IMR-90 (cell line): ENCODE results near the gene ARMC5. TPM values are rescaled to one million over a fixed set of nuclear protein-coding genes. Genes with fewer than 3 reads are reported as not detected.

Experiments used
- ATAC-seq: fragments of 200-7000 bp; cut with Tn5 transposase; 2 replicates; pipeline ENCODE4 v1.9.1; 2020; ENCODE audit warnings: low read depth, mild to moderate bottlenecking, moderate library complexity
- BruUV-seq: library from RNA; stranded (reverse); fragments of 400-500 nt; replicated peaks from 2 replicates; lab custom pipeline; 2021; lab: Mats Ljungman, UMichigan
- CTCF ChIA-PET: fragments of 300-600 bp; formaldehyde crosslinking; extraction: SDS; loops from one replicate; lab custom pipeline; 2021; ENCODE audit warnings: antibody characterized with exemption; lab: Yijun Ruan, JAX
- POLR2A ChIA-PET: fragments of 300-600 bp; sonication (Branson Sonifier 250); formaldehyde crosslinking; loops from one replicate; lab custom pipeline; 2022; ENCODE audit warnings: antibody characterized with exemption; ENCODE audit not compliant: unreplicated experiment; lab: Charles Lee
- DNase-seq: peaks from one replicate; pipeline ENCODE4 v3.0.0; 2013
- H2AFZ ChIP-seq: replicated peaks from 2 replicates; pipeline ENCODE3; 2013; ENCODE audit warnings: low read length, mild to moderate bottlenecking; ENCODE audit not compliant: poor library complexity
- H2AK5ac ChIP-seq: 2 replicates; pipeline ENCODE4 v1.6.1; 2013; ENCODE audit warnings: low read depth, low read length, inconsistent platforms
- H2AK9ac ChIP-seq: replicated peaks from 2 replicates; pipeline ENCODE3; 2013; ENCODE audit warnings: mild to moderate bottlenecking, low read depth, low read length, moderate library complexity; ENCODE audit not compliant: poor library complexity
- H2BK120ac ChIP-seq: 2 replicates; pipeline ENCODE4 v1.6.1; 2013; ENCODE audit warnings: low read depth, low read length, inconsistent platforms
- H2BK15ac ChIP-seq: 3 replicates; pipeline ENCODE4 v1.6.1; 2013; ENCODE audit warnings: low read depth, low read length, inconsistent platforms
- H2BK20ac ChIP-seq: 2 replicates; pipeline ENCODE4 v1.6.1; 2013; ENCODE audit warnings: low read depth, mild to moderate bottlenecking, inconsistent platforms, low read length, moderate library complexity
- H2BK5ac ChIP-seq: 2 replicates; pipeline ENCODE4 v1.6.1; 2013; ENCODE audit warnings: mild to moderate bottlenecking, low read depth, low read length, inconsistent platforms; ENCODE audit not compliant: poor library complexity, severe bottlenecking
- H3K14ac ChIP-seq: replicated peaks from 2 replicates; pipeline ENCODE4 v1.6.1; 2013; ENCODE audit warnings: low read depth, low read length, inconsistent platforms
- H3K18ac ChIP-seq: 2 replicates; pipeline ENCODE4 v1.6.1; 2013; ENCODE audit warnings: low read depth, low read length, control low read depth
- H3K23ac ChIP-seq: 2 replicates; pipeline ENCODE4 v1.6.1; 2013; ENCODE audit warnings: low read depth, low read length, inconsistent platforms
- H3K27ac ChIP-seq: 2 replicates; pipeline ENCODE4 v1.5.1; 2013; ENCODE audit warnings: mild to moderate bottlenecking, control low read depth, low read length; ENCODE audit not compliant: insufficient read depth
- H3K27me3 ChIP-seq: 2 replicates; pipeline ENCODE4 v1.6.1; 2013; ENCODE audit warnings: low read length; ENCODE audit not compliant: control insufficient read depth, insufficient read depth
- H3K36me3 ChIP-seq: 2 replicates; pipeline ENCODE4 v1.6.1; 2013; ENCODE audit warnings: low read length, mixed read lengths; ENCODE audit not compliant: control insufficient read depth, insufficient read depth
- H3K4ac ChIP-seq: 2 replicates; pipeline ENCODE4 v1.6.1; 2013; ENCODE audit warnings: low read depth, low read length, inconsistent platforms
- H3K4me1 ChIP-seq: 2 replicates; pipeline ENCODE4 v1.6.1; 2013; ENCODE audit warnings: low read length, mixed read lengths; ENCODE audit not compliant: control insufficient read depth, insufficient read depth
- H3K4me2 ChIP-seq: 2 replicates; pipeline ENCODE4 v1.6.1; 2013; ENCODE audit warnings: low read depth, mild to moderate bottlenecking, control low read depth, low read length, moderate library complexity
- H3K4me3 ChIP-seq: 2 replicates; pipeline ENCODE4 v1.5.1; 2013; ENCODE audit warnings: low read depth, mild to moderate bottlenecking, control low read depth, low read length, moderate library complexity; ENCODE audit not compliant: insufficient read depth
- H3K56ac ChIP-seq: 2 replicates; pipeline ENCODE4 v1.6.1; 2013; ENCODE audit warnings: low read length, inconsistent platforms; ENCODE audit not compliant: insufficient read depth; ENCODE audit errors: extremely low read depth
- H3K79me1 ChIP-seq, 2 experiments: 2 replicates each; pipeline ENCODE4 v1.6.1; 2013; ENCODE audit warnings: low read length in 2 of 2, inconsistent platforms in 1 of 2, low read depth in 1 of 2
- H3K9ac ChIP-seq: 2 replicates; pipeline ENCODE4 v1.6.1; 2013; ENCODE audit warnings: low read depth, low read length, control low read depth
- H3K9me1 ChIP-seq: 2 replicates; pipeline ENCODE4 v1.6.1; 2013; ENCODE audit warnings: low read length, inconsistent platforms; ENCODE audit not compliant: insufficient read depth
- H3K9me3 ChIP-seq: 2 replicates; pipeline ENCODE4 v1.6.1; 2013; ENCODE audit warnings: low read length; ENCODE audit not compliant: control insufficient read depth, insufficient read depth
- H4K20me1 ChIP-seq: 2 replicates; pipeline ENCODE4 v1.6.1; 2013; ENCODE audit warnings: low read length, inconsistent platforms; ENCODE audit not compliant: insufficient read depth
- H4K5ac ChIP-seq: 2 replicates; pipeline ENCODE4 v1.6.1; 2013; ENCODE audit warnings: mild to moderate bottlenecking, low read depth, low read length, control low read depth
- H4K8ac ChIP-seq, 2 experiments: 2 replicates each; pipeline ENCODE4 v1.6.1; 2013; ENCODE audit warnings: low read depth in 2 of 2, low read length in 2 of 2, control low read depth in 1 of 2, inconsistent platforms in 1 of 2
- H4K91ac ChIP-seq: 2 replicates; pipeline ENCODE4 v1.6.1; 2013; ENCODE audit warnings: low read depth, low read length, inconsistent platforms; ENCODE audit not compliant: insufficient read depth
- BHLHE40 ChIP-seq: fragments of 150-350 bp; IDR thresholded peaks from 2 replicates; pipeline ENCODE4 v1.6.1; 2016; ENCODE audit warnings: mild to moderate bottlenecking, low read depth, low read length
- CEBPB ChIP-seq: IDR thresholded peaks from 2 replicates; pipeline ENCODE4 v1.6.1; 2012; ENCODE audit warnings: low read depth, low read length, improper control_type of control experiment
- CHD1 ChIP-seq: IDR thresholded peaks from 2 replicates; pipeline ENCODE4 v1.6.1; 2012; ENCODE audit warnings: low read depth, low read length, improper control_type of control experiment
- FOS ChIP-seq: fragments of 150-350 bp; IDR thresholded peaks from 2 replicates; pipeline ENCODE4 v1.6.1; 2016; ENCODE audit warnings: low read depth, low read length
- MAFK ChIP-seq: IDR thresholded peaks from 2 replicates; pipeline ENCODE4 v1.6.1; 2012; ENCODE audit warnings: low read depth, low read length, improper control_type of control experiment
- MAZ ChIP-seq: IDR thresholded peaks from 2 replicates; pipeline ENCODE4 v1.6.1; 2012; ENCODE audit warnings: low read depth, mild to moderate bottlenecking, low read length, improper control_type of control experiment, moderate library complexity, borderline replicate concordance
- MXI1 ChIP-seq: IDR thresholded peaks from 2 replicates; pipeline ENCODE4 v1.6.1; 2012; ENCODE audit warnings: low read depth, mild to moderate bottlenecking, low read length, moderate library complexity, borderline replicate concordance
- NFE2L2 ChIP-seq: fragments of 150-350 bp; IDR thresholded peaks from 2 replicates; pipeline ENCODE4 v1.6.1; 2016; ENCODE audit warnings: low read depth, mild to moderate bottlenecking, low read length
- POLR2A ChIP-seq: IDR thresholded peaks from 2 replicates; pipeline ENCODE4 v1.6.1; 2012; ENCODE audit warnings: mild to moderate bottlenecking, low read depth, low read length
- RAD21 ChIP-seq: IDR thresholded peaks from 2 replicates; pipeline ENCODE4 v1.6.1; 2012; ENCODE audit warnings: low read length, improper control_type of control experiment
- RCOR1 ChIP-seq: IDR thresholded peaks from 2 replicates; pipeline ENCODE4 v1.6.1; 2012; ENCODE audit warnings: mild to moderate bottlenecking, low read length, improper control_type of control experiment; ENCODE audit not compliant: insufficient replicate concordance
- RFX5 ChIP-seq: IDR thresholded peaks from 2 replicates; pipeline ENCODE4 v1.8.0; 2012; ENCODE audit warnings: low read depth, mild to moderate bottlenecking, low read length, moderate library complexity
- SMC3 ChIP-seq: fragments of 150-350 bp; IDR thresholded peaks from 2 replicates; pipeline ENCODE4 v1.6.1; 2016; ENCODE audit warnings: low read depth, mild to moderate bottlenecking, antibody characterized with exemption, low read length, moderate library complexity
- WGBS, 2 experiments: methylation state at CpG; one replicate each; pipeline versions ENCODE4 v1.1.5 to v1.1.7; 2013; ENCODE audit warnings: missing lambda C conversion rate in 2 of 2; ENCODE audit not compliant: insufficient read length in 1 of 2; ENCODE audit errors: extremely low coverage in 2 of 2; 5-methylcytosine and 5-hydroxymethylcytosine counted together
- dilution Hi-C: fragments of 300-500 bp; cut with HindIII; formaldehyde crosslinking; loops from one replicate; pipeline ENCODE4 v1.14.3; 2018; ENCODE audit warnings: low sequenced_read_pairs; ENCODE audit not compliant: unreplicated experiment
- in situ Hi-C: fragments of 300-500 bp; cut with MboI; formaldehyde crosslinking; loops from 3 replicates; pipeline ENCODE4 v1.14.3; 2019; ENCODE audit warnings: low sequenced_read_pairs, inconsistent platforms, mixed read lengths
- intact Hi-C: fragments of 100-400 bp; cut with micrococcal nuclease; formaldehyde crosslinking; loops from 2 replicates; pipeline ENCODE4 v1.10.0; 2022
- polyA plus RNA-seq, 3 experiments: library from polyadenylated mRNA; depleted of rRNA; stranded (reverse); fragments of >200 nt; gene quantifications; 2 replicates each; pipeline ENCODE4 v1.2.3, GENCODE V29; 2012; ENCODE audit warnings: low replicate concordance in 1 of 3
- total RNA-seq: library from RNA; depleted of rRNA; stranded (reverse); fragments of >200 nt; gene quantifications from 2 replicates; pipeline ENCODE4 v1.2.3, GENCODE V29; 2012
- TF ChIP-seq, protein P1 (sequence below): fragments of 150-350 bp; IDR thresholded peaks from 2 replicates; pipeline ENCODE4 v1.6.1; 2017; ENCODE audit warnings: mild to moderate bottlenecking, antibody characterized with exemption, low read length, low read depth
- TF ChIP-seq, protein P2 (sequence below): conservative IDR thresholded peaks from 2 replicates; pipeline ENCODE4 v1.5.1; 2012; ENCODE audit warnings: mild to moderate bottlenecking, low read depth, low read length, improper control_type of control experiment

Gene ARMC5
- total and polyA plus RNA-seq, 2 of the 4 experiments (the other 2 are of a cell fraction), result 2.3 to 7.5 TPM

DNA sequence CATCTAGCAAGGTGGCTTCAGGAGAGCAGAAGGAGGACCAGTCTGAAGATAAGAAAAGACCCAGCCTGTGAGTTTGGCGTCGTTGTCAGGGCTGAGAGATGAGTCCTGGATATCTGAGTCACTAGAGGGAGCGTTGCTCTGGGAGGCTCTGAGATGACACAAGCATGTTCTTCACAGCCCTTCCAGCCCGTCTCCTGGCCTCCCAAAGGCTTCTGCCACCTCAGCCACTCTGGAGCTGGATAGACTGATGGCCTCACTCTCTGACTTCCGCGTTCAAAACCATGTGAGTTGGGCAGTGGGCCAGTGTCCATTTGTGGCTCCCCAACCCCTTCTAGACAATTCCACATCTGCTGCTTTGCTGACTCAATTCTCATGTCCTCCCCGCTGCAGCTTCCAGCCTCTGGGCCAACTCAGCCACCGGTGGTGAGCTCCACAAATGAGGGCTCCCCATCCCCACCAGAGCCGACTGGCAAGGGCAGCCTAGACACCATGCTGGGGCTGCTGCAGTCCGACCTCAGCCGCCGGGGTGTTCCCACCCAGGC is 14.9 kb downstream of the ARMC5 start:
- Histone ChIP-seq H3K18ac (no peak overlapping the region), H4K5ac (no peak overlapping the region), H2AK9ac (no peak overlapping the region), H2AK5ac (peak overlapping the region; percentile 57; the same call in 1 of the 2 replicates), H3K14ac (peak overlapping the region; percentile 8; the same call in 1 of the 2 replicates), H4K8ac (peak overlapping the region in 1 of 2 experiments; percentile 10; a peak in 1 of 4 replicates), H3K9ac (no peak overlapping the region), H2AFZ (no peak overlapping the region), H2BK15ac (no peak overlapping the region), H3K36me3 (peaks cover 52% of the 10 kb centered on the region), H3K27me3 (no peaks in the 10 kb centered on the region), H3K9me3 (no peaks in the 10 kb centered on the region), H3K79me1 (peaks cover 22 to 73% of the 10 kb centered on the region in 2 experiments; a peak in 3 of 4 replicates), H4K20me1 (peaks cover 61% of the 10 kb centered on the region), H3K4me1 (peaks cover 13% of the 10 kb centered on the region), H3K27ac (no peak overlapping the region), H3K4me3 (no peak overlapping the region), H2BK20ac (no peak overlapping the region), H2BK5ac (no peak overlapping the region), H2BK120ac (no peak overlapping the region), H3K23ac (no peak overlapping the region), H4K91ac (no peak overlapping the region), H3K56ac (no peak overlapping the region), H3K4me2 (no peak overlapping the region), H3K4ac (no peak overlapping the region), H3K9me1 (peaks cover 21% of the 10 kb centered on the region; the same call in 1 of the 2 replicates)
- POLR2A ChIA-PET, result no interaction called here
- CTCF ChIA-PET, result no interaction called here
- intact Hi-C loops (no loop called here), dilution Hi-C loops (no loop called here), in situ Hi-C loops (loop anchor here (25.0 kb wide), 1 partner anchor 388 kb away; the partner anchor contains the start of gene ZNF267)
- DNase-seq (peak; percentile 90), ATAC-seq (peak; percentile 1; the same call in 1 of the 2 replicates)
- 38% methylated on average over 3 of the region's 12 CpGs; no CpG with 5 or more reads in 1 of the 2 experiments for WGBS, 2 experiments
- BruUV-seq, result TSS peak; percentile 73
- TF ChIP-seq BHLHE40, result no peak
- TF ChIP-seq SMC3, result 0 out of 2 replicates have a peak, but pooled peaks have one; percentile 3
- TF ChIP-seq, protein P1, sequence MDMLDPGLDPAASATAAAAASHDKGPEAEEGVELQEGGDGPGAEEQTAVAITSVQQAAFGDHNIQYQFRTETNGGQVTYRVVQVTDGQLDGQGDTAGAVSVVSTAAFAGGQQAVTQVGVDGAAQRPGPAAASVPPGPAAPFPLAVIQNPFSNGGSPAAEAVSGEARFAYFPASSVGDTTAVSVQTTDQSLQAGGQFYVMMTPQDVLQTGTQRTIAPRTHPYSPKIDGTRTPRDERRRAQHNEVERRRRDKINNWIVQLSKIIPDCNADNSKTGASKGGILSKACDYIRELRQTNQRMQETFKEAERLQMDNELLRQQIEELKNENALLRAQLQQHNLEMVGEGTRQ, result no peak
- TF ChIP-seq, protein P2, sequence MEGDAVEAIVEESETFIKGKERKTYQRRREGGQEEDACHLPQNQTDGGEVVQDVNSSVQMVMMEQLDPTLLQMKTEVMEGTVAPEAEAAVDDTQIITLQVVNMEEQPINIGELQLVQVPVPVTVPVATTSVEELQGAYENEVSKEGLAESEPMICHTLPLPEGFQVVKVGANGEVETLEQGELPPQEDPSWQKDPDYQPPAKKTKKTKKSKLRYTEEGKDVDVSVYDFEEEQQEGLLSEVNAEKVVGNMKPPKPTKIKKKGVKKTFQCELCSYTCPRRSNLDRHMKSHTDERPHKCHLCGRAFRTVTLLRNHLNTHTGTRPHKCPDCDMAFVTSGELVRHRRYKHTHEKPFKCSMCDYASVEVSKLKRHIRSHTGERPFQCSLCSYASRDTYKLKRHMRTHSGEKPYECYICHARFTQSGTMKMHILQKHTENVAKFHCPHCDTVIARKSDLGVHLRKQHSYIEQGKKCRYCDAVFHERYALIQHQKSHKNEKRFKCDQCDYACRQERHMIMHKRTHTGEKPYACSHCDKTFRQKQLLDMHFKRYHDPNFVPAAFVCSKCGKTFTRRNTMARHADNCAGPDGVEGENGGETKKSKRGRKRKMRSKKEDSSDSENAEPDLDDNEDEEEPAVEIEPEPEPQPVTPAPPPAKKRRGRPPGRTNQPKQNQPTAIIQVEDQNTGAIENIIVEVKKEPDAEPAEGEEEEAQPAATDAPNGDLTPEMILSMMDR, result no peak
- TF ChIP-seq MAZ, result no peak
- peak; percentile 33; the same call in 1 of the 2 replicates for TF ChIP-seq CEBPB
- TF ChIP-seq RFX5, result no peak
- TF ChIP-seq MXI1, result no peak
- TF ChIP-seq NFE2L2, result no peak
- no peak for TF ChIP-seq FOS
- no peak for TF ChIP-seq MAFK
- peak; percentile 22; the same call in 1 of the 2 replicates for TF ChIP-seq POLR2A
- TF ChIP-seq RAD21, result no peak
- TF ChIP-seq CHD1, result no peak
- no peak for TF ChIP-seq RCOR1
